H4 (cell line): Measurements from ENCODE around the gene HES5. TPM values are rescaled to one million over a fixed set of nuclear protein-coding genes. Genes with fewer than 3 reads are reported as not detected.

Experiments
- DNase-seq: peaks from one replicate; pipeline ENCODE4 v3.0.0-alpha.2; 2015; ENCODE audit warnings: low spot score
- total RNA-seq: library from RNA; depleted of rRNA; stranded (reverse); fragments of >200 nt; shearing (Covaris generic); gene quantifications from 2 replicates; pipeline ENCODE4 v1.2.3, GENCODE V29; 2014

The HES5 gene
- total RNA-seq, 1 experiment from 2014 or later, result not detected

- DNase-seq, result no peak
These were observed 674 bp upstream of the HES5 start for GRCh38 chr1:2530513-2531361.

GRCh38 chr1:2528966-2529783 lies 888 bp downstream of the HES5 start:
- DNase-seq, result no peak

- DNase-seq, result no peak
These were observed 1.5 kb downstream of the HES5 start for GRCh38 chr1:2528611-2528965.

- DNase-seq, result no peak
These were observed 2.0 kb downstream of the HES5 start for GRCh38 chr1:2528016-2528415.

- DNase-seq, result no peak
These were observed 2.6 kb downstream of the HES5 start for GRCh38 chr1:2527556-2527860.

- peak; percentile 43 for DNase-seq
These were observed 3.1 kb downstream of the HES5 start for GRCh38 chr1:2526824-2527555.

- peak; percentile 92 for DNase-seq
These were observed 3.9 kb downstream of the HES5 start, which contains the start of gene PANK4 for GRCh38 chr1:2525920-2526823. Gene PANK4, minus strand, starts transcription at chr1:2526596. Its CDS starts 9 bp downstream, at chr1:2526587.

GRCh38 chr1:2525572-2525919 lies 4.5 kb downstream of the HES5 start:
- no peak for DNase-seq

GRCh38 chr1:2523891-2524609 lies 6.0 kb downstream of the HES5 start:
- DNase-seq, result no peak

- DNase-seq, result no peak
These were observed 6.7 kb downstream of the HES5 start for GRCh38 chr1:2523191-2523890.

GRCh38 chr1:2522230-2522629 lies 7.8 kb downstream of the HES5 start:
- no peak for DNase-seq

GRCh38 chr1:2520806-2521205 lies 9.3 kb downstream of the HES5 start:
- DNase-seq, result no peak

GRCh38 chr1:2520206-2520605 lies 9.9 kb downstream of the HES5 start:
- DNase-seq, result no peak

GRCh38 chr1:2519729-2520128 lies 10.3 kb downstream of the HES5 start:
- no peak for DNase-seq

- DNase-seq, result no peak
These were observed 10.9 kb downstream of the HES5 start for GRCh38 chr1:2519029-2519685.

- no peak for DNase-seq
These were observed 11.5 kb downstream of the HES5 start for GRCh38 chr1:2518528-2518927.

- DNase-seq, result no peak
These were observed 12.1 kb downstream of the HES5 start for GRCh38 chr1:2517966-2518365.

GRCh38 chr1:2516946-2517345 lies 13.1 kb downstream of the HES5 start:
- DNase-seq, result no peak

- no peak for DNase-seq
These were observed 13.9 kb downstream of the HES5 start for GRCh38 chr1:2516124-2516523.

- no peak for DNase-seq
These were observed 14.3 kb downstream of the HES5 start for GRCh38 chr1:2515763-2516080.
